Prostate gland (tissue), 2 donors: ENCODE data around the gene DYRK2.
"Not testable (repeated sequence)": the region's sequence is repeated elsewhere in the genome, so short reads cannot be mapped to it uniquely, and the experiment has no call there.

Experiments
- CTCF ChIP-seq, 4 experiments: fragments of 200-600 bp in 2 of 4; fragments of 450-650 bp in 2 of 4; sonication (generic) in 2 of 4; IDR thresholded peaks; 1 replicate in 3 of 4; 2 replicates in 1 of 4; pipeline ENCODE4 v1.5.1; 2016 to 2019; ENCODE audit warnings: antibody characterized with exemption in 4 of 4, mild to moderate bottlenecking in 2 of 4, moderate library complexity in 2 of 4
- POLR2AphosphoS5 ChIP-seq: sonication (generic); formaldehyde crosslinking; IDR thresholded peaks from one replicate; pipeline ENCODE4 v1.6.1; 2017; ENCODE audit warnings: antibody characterized with exemption

GRCh38 chr12:67673509-67673908, 25.0 kb downstream of the DYRK2 start:
- not testable (repeated sequence) for TF ChIP-seq CTCF (IDR thresholded peaks at IDR 0.05); POLR2AphosphoS5
